Caco-2 (cell line): ENCODE results near the gene MAGIX. TPM values are rescaled to one million over a fixed set of nuclear protein-coding genes. Genes with fewer than 3 reads are reported as not detected.
"Not testable (repeated sequence)": the region's sequence is repeated elsewhere in the genome, so short reads cannot be mapped to it uniquely, and the experiment has no call there.

ENCODE experiments used
- BruUV-seq: library from RNA; stranded (reverse); fragments of 400-500 nt; replicated peaks from 2 replicates; lab custom pipeline; 2021; lab: Mats Ljungman, UMichigan
- CTCF ChIA-PET: fragments of 300-600 bp; sonication (Branson Sonifier 250); formaldehyde crosslinking; loops from one replicate; lab custom pipeline; 2022; ENCODE audit warnings: antibody characterized with exemption; lab: Charles Lee
- POLR2A ChIA-PET: fragments of 300-600 bp; sonication (Branson Sonifier 250); formaldehyde crosslinking; loops from one replicate; lab custom pipeline; 2022; ENCODE audit warnings: antibody characterized with exemption; lab: Charles Lee
- DNase-seq, 2 experiments: peaks; one replicate each; pipeline versions ENCODE4 v3.0.0 to v3.0.0-alpha.2; 2020 to 2022
- H3K27me3 ChIP-seq: replicated peaks from 2 replicates; pipeline ENCODE4 v1.6.0; 2011; ENCODE audit warnings: low read length; ENCODE audit not compliant: control insufficient read depth, insufficient read depth
- H3K36me3 ChIP-seq: 2 replicates; pipeline ENCODE4 v1.5.1; 2011; ENCODE audit warnings: low read length; ENCODE audit not compliant: control insufficient read depth, insufficient read depth
- H3K4me1 ChIP-seq: fragments of 250-450 bp; sonication (Bioruptor Pico); 2 replicates; pipeline ENCODE4 v1.5.1; 2020; ENCODE audit warnings: mild to moderate bottlenecking
- H3K4me3 ChIP-seq: 2 replicates; pipeline ENCODE4 v1.5.1; 2011; ENCODE audit warnings: low read depth, mild to moderate bottlenecking, control low read depth, low read length
- H3K9me3 ChIP-seq: fragments of 250-450 bp; sonication (Bioruptor Pico); 2 replicates; pipeline ENCODE4 v1.5.1; 2020; ENCODE audit warnings: mild to moderate bottlenecking, moderate library complexity
- H3K27ac Mint-ChIP-seq: one replicate; pipeline ENCODE4 v1.8.0; 2022; ENCODE audit warnings: mixed read lengths; ENCODE audit not compliant: unreplicated experiment
- H3K27me3 Mint-ChIP-seq: one replicate; pipeline ENCODE4 v1.8.0; 2022; ENCODE audit warnings: mixed read lengths; ENCODE audit not compliant: insufficient read depth, unreplicated experiment
- H3K36me3 Mint-ChIP-seq: one replicate; pipeline ENCODE4 v1.8.0; 2022; ENCODE audit warnings: mild to moderate bottlenecking, mixed read lengths; ENCODE audit not compliant: insufficient read depth, unreplicated experiment
- H3K4me1 Mint-ChIP-seq: one replicate; pipeline ENCODE4 v1.8.0; 2022; ENCODE audit warnings: low read depth, mixed read lengths; ENCODE audit not compliant: unreplicated experiment
- H3K4me3 Mint-ChIP-seq: one replicate; pipeline ENCODE4 v1.8.0; 2022; ENCODE audit warnings: mild to moderate bottlenecking, moderate library complexity, mixed read lengths; ENCODE audit not compliant: unreplicated experiment
- H3K9me3 Mint-ChIP-seq: one replicate; pipeline ENCODE4 v1.8.0; 2022; ENCODE audit warnings: mixed read lengths; ENCODE audit not compliant: unreplicated experiment
- intact Hi-C: fragments of 100-400 bp; cut with micrococcal nuclease; formaldehyde crosslinking; loops from one replicate; pipeline ENCODE4 v1.10.0; 2022; ENCODE audit not compliant: unreplicated experiment
- total RNA-seq: library from RNA; stranded (reverse); gene quantifications from 2 replicates; pipeline ENCODE4 v1.2.3, GENCODE V29; 2022
- TF ChIP-seq, protein P1 (sequence below), 2 experiments: fragments of 200-600 bp in 1 of 2; IDR thresholded peaks; 1 replicate in 1 of 2; 2 replicates in 1 of 2; pipeline versions ENCODE4 v1.5.1 to v1.8.0; 2011 to 2022; ENCODE audit warnings: antibody characterized with exemption in 1 of 2, control low read depth in 1 of 2, inconsistent platforms in 1 of 2, low read depth in 1 of 2, low read length in 1 of 2, mild to moderate bottlenecking in 1 of 2, moderate library complexity in 1 of 2; ENCODE audit not compliant: insufficient read depth in 1 of 2, severe bottlenecking in 1 of 2, unreplicated experiment in 1 of 2

Gene MAGIX
- total RNA-seq, 1 experiment from 2014 or later, result 1.5 TPM

DNA sequence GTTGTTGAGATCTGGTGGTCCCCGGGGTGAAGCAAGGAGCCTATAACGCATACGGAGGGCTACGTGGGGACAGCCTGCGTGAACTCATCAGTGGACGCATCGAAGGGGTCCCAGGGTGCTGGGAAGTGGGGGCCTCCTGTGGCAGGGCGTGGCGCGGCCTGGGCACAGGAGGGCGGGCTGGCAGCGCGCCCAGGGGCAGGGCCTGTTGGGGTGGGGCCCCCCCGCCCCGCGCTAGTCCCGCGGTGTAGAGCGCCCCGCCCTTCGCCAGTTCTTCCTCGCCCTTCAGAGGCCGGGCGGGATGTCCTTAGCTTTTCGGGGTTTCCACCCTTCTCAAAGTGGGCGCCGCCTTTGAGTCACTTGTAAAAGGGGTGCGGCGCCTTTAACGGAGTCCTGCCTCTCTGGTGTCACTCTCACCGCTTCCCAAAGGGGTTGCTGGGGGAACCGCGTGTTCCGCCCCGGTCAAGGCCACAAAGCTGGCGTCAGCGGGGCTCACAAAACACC lies 9.8 kb downstream of the MAGIX start:
- H3K27ac Mint-ChIP-seq, result no peak overlapping the region
- no peaks in the 10 kb centered on the region for H3K27me3 ChIP-seq
- intact Hi-C loops, result loop anchor here (10.0 kb wide), 1 partner anchor 62 kb away; the partner anchor contains the start of genes CACNA1F and CCDC22

DNA sequence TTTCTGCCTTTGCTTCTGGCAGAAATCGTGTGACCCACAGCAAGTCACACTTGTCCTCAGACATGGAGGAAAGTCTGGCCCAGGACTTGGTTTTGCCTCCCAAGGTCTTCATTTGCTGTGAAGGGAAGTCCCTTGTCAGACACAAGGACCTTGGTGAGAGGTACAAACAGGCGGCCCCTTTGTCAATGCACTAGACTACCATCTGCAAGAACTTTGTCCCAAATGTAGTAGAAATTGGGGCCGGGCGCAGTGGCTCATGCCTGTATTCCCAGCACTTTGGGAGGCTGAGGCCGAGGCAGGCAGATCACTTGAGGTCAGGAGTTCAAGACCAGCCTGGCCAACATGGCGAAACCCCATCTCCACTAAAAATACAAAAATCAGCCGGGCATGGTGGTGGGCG lies 11.0 kb downstream of the MAGIX start:
- POLR2A ChIA-PET, H3K27me3 Mint-ChIP-seq, DNase-seq, H3K4me3 ChIP-seq, H3K9me3 Mint-ChIP-seq, BruUV-seq, H3K27ac Mint-ChIP-seq, CTCF ChIA-PET, H3K36me3 ChIP-seq, H3K27me3 ChIP-seq, H3K9me3 ChIP-seq, H3K4me1 ChIP-seq: not testable (repeated sequence)
- Mint-ChIP-seq H3K4me1 (peaks cover 14% of the 10 kb centered on the region), H3K4me3 (peak overlapping the region; percentile 86), H3K36me3 (peaks cover 16% of the 10 kb centered on the region)
- intact Hi-C loops, result loop anchor here (10.0 kb wide), 1 partner anchor 61 kb away; the partner anchor contains the start of genes CACNA1F and CCDC22

More for the DNA sequence above, 9.8 kb downstream of the MAGIX start:
- CTCF ChIA-PET, result interaction anchor here (1.0 to 2.3 kb wide), 2 partner anchors 16 to 18 kb away, joined by 5 to 8 read pairs; no protein-coding TSS in a partner anchor
- Mint-ChIP-seq H3K4me1 (peaks cover 14% of the 10 kb centered on the region), H3K36me3 (peaks cover 12% of the 10 kb centered on the region), H3K9me3 (no peaks in the 10 kb centered on the region), H3K27me3 (no peaks in the 10 kb centered on the region), H3K4me3 (peak overlapping the region; percentile 86)
- BruUV-seq, result TSS peak; percentile 61
- H3K9me3 ChIP-seq, result no peaks in the 10 kb centered on the region
- TF ChIP-seq, protein P1, sequence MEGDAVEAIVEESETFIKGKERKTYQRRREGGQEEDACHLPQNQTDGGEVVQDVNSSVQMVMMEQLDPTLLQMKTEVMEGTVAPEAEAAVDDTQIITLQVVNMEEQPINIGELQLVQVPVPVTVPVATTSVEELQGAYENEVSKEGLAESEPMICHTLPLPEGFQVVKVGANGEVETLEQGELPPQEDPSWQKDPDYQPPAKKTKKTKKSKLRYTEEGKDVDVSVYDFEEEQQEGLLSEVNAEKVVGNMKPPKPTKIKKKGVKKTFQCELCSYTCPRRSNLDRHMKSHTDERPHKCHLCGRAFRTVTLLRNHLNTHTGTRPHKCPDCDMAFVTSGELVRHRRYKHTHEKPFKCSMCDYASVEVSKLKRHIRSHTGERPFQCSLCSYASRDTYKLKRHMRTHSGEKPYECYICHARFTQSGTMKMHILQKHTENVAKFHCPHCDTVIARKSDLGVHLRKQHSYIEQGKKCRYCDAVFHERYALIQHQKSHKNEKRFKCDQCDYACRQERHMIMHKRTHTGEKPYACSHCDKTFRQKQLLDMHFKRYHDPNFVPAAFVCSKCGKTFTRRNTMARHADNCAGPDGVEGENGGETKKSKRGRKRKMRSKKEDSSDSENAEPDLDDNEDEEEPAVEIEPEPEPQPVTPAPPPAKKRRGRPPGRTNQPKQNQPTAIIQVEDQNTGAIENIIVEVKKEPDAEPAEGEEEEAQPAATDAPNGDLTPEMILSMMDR (IDR thresholded peaks at IDR 0.05; ENCODE audit: insufficient read depth in 1 of 2, low read depth in 1 of 2, low read length in 1 of 2, severe bottlenecking in 1 of 2, unreplicated experiment in 1 of 2), result no peak
- peak overlapping the region; percentile 63 for H3K4me3 ChIP-seq
- no peaks in the 10 kb centered on the region for H3K36me3 ChIP-seq
- peak in 1 of 2 experiments; percentile 17 for DNase-seq
- H3K4me1 ChIP-seq, result no peaks in the 10 kb centered on the region
- POLR2A ChIA-PET, result interaction anchor here (2.1 kb wide), 1 partner anchor 18 kb away, joined by 7 read pairs; no protein-coding TSS in a partner anchor

DNA sequence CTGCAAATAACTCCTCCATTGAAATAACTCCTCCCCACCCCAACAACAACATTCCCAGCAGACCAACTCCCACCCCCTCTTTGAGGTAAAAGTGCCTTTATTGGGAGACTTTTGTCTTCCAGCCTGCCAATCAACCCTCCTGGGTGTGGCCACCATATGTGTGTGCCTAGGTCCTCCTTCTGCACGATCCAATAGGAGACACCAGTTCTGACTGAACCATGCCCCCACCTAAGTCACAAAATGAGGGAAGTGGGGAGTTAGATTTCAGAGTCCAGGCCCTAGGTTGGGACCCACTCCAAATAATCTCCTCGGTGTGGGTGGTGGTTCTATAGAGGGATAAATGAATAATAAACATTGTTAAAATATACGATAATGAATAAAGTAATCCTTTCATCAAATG lies 12.2 kb downstream of the MAGIX start:
- no peaks in the 10 kb centered on the region for H3K9me3 Mint-ChIP-seq
- H3K36me3 Mint-ChIP-seq, result peaks cover 16% of the 10 kb centered on the region
- no TSS peak for BruUV-seq

More for the DNA sequence above, 12.2 kb downstream of the MAGIX start:
- ChIA-PET POLR2A (no interaction called here), CTCF (no interaction called here)
- TF ChIP-seq, protein P1 (IDR thresholded peaks at IDR 0.05; ENCODE audit: insufficient read depth in 1 of 2, low read depth in 1 of 2, low read length in 1 of 2, severe bottlenecking in 1 of 2, unreplicated experiment in 1 of 2), result no peak
- Mint-ChIP-seq H3K27me3 (no peaks in the 10 kb centered on the region), H3K4me1 (peaks cover 14% of the 10 kb centered on the region), H3K27ac (no peak overlapping the region), H3K4me3 (peak overlapping the region; percentile 28)
- Histone ChIP-seq H3K9me3 (no peaks in the 10 kb centered on the region), H3K4me3 (no peak overlapping the region), H3K36me3 (no peaks in the 10 kb centered on the region), H3K4me1 (no peaks in the 10 kb centered on the region), H3K27me3 (no peaks in the 10 kb centered on the region)
- no peak for DNase-seq
- intact Hi-C loops, result loop anchor here (10.0 kb wide), 1 partner anchor 60 kb away; the partner anchor contains the start of genes CACNA1F and CCDC22
